ENCODE data around the gene TRIM46. TPM values are rescaled to one million over a fixed set of nuclear protein-coding genes. Genes with fewer than 3 reads are reported as not detected.

TRIM46 gene
- total and polyA plus RNA-seq, 2 experiments from 2014 or later = 2.1 to 3.4 TPM

DNA sequence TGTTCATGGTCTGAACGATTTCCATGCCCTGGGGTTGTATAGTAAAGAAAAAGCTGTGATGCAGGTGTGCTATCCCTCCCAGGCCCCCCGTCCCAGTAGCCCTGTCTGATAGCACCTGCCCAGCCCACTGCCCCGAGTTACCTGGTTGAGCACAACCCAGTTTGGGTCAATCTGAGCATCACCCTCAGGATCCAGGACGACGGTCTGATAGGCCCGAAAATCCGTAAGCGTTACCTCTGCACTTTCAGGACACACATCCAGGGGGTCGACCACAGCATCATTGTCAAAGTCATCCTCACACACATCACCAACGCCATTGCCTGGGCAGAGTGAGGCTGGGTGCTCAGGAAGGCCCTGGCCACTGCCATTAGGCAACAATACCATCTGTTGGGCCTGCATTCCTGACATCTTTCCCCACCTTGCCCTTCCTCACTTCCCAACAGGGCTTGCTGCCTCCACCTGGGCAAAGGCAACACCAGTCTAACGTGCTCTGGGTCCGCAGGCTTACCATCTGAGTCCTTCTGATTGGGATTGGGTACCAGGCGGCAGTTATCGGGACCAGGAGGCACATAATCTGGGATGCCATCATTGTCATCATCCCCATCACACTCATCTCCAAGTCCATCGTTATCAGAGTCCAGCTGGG is 24.4 kb downstream of the TRIM46 start:
- in situ Hi-C loops (cut with MboI) = no loop called here

GRCh38 chr1:155198547-155198906 is 24.9 kb downstream of the TRIM46 start:
- Histone ChIP-seq H3K36me3 (ENCODE audit: low read depth) (no peaks in the 10 kb centered on the region), H4K20me1 (ENCODE audit: insufficient read depth) (no peaks in the 10 kb centered on the region), H3K9me2 (ENCODE audit: insufficient read depth) (no peaks in the 10 kb centered on the region), H3K27me3 (replicated peaks; ENCODE audit: insufficient read depth) (no peaks in the 10 kb centered on the region), H3K9me3 (ENCODE audit: low read depth) (no peaks in the 10 kb centered on the region), H3K27ac (no peak overlapping the region), H2AFZ (no peak overlapping the region), H3K79me2 (ENCODE audit: insufficient read depth) (peaks cover 20% of the 10 kb centered on the region), H3F3A (ENCODE audit: insufficient read depth) (no peaks in the 10 kb centered on the region; the same call in 1 of the 2 replicates), H3K4me2 (ENCODE audit: unreplicated experiment) (no peak overlapping the region), H3K4me1 (ENCODE audit: insufficient read depth) (peaks cover 16% of the 10 kb centered on the region), H3K4me3 (no peak overlapping the region), H3K9ac (no peak overlapping the region)
- DNase-seq = no peak
- no peak for TF ChIP-seq EZH2phosphoT487 (IDR thresholded peaks at IDR 0.05; ENCODE audit: insufficient read depth, low read depth)
- TF ChIP-seq EZH2 (IDR thresholded peaks at IDR 0.05; ENCODE audit: insufficient read depth, poor library complexity, severe bottlenecking) = no peak
- in situ Hi-C loops (cut with MboI) = no loop called here
- WGBS, 2 experiments (ENCODE audit: low coverage in 1 of 2, low lambda C conversion rate in 2 of 2, missing lambda C conversion rate in 2 of 2) = 79 to 86% methylated on average over 3 of the region's 3 CpGs

More for the DNA sequence above, 24.4 kb downstream of the TRIM46 start:
- TF ChIP-seq EZH2 (IDR thresholded peaks at IDR 0.05; ENCODE audit: insufficient read depth, poor library complexity, severe bottlenecking) = no peak
- no peak for TF ChIP-seq EZH2phosphoT487 (IDR thresholded peaks at IDR 0.05; ENCODE audit: insufficient read depth, low read depth)
- Histone ChIP-seq H3K36me3 (ENCODE audit: low read depth) (no peaks in the 10 kb centered on the region), H3K4me3 (no peak overlapping the region), H3F3A (ENCODE audit: insufficient read depth) (no peaks in the 10 kb centered on the region; the same call in 1 of the 2 replicates), H3K79me2 (ENCODE audit: insufficient read depth) (peaks cover 20% of the 10 kb centered on the region), H2AFZ (no peak overlapping the region), H3K27me3 (replicated peaks; ENCODE audit: insufficient read depth) (no peaks in the 10 kb centered on the region), H3K4me1 (ENCODE audit: insufficient read depth) (peaks cover 16% of the 10 kb centered on the region), H4K20me1 (ENCODE audit: insufficient read depth) (no peaks in the 10 kb centered on the region), H3K27ac (no peak overlapping the region), H3K9ac (no peak overlapping the region), H3K9me3 (ENCODE audit: low read depth) (no peaks in the 10 kb centered on the region), H3K4me2 (ENCODE audit: unreplicated experiment) (no peak overlapping the region), H3K9me2 (ENCODE audit: insufficient read depth) (no peaks in the 10 kb centered on the region)
- no peak for DNase-seq
- 88 to 92% methylated on average over 15 of the region's 15 CpGs for WGBS, 2 experiments (ENCODE audit: low coverage in 1 of 2, low lambda C conversion rate in 2 of 2, missing lambda C conversion rate in 2 of 2)

DNA sequence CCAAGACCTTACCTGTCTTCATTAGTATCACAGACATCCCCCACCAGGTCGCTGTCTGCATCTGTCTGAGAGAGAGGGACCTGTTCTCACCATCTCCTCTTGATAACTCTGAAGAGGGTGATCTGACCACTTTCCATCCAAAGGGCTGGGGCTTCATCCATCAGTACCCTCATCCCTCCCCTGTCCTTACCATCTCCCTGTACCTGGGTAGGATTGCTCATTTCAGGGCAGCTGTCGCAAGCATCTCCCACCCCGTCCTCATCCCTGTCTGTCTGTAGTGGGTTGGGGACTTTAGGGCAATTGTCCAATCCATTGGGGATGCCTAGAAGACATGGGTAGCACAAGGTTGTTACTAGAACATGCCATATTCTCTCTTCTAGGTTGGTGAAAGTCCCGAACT is 26.1 kb downstream of the TRIM46 start:
- Histone ChIP-seq H3K4me3 (no peak overlapping the region), H3K36me3 (ENCODE audit: low read depth) (no peaks in the 10 kb centered on the region), H4K20me1 (ENCODE audit: insufficient read depth) (no peaks in the 10 kb centered on the region), H3K9ac (no peak overlapping the region), H3F3A (ENCODE audit: insufficient read depth) (no peaks in the 10 kb centered on the region), H2AFZ (no peak overlapping the region), H3K27ac (no peak overlapping the region), H3K9me2 (ENCODE audit: insufficient read depth) (no peaks in the 10 kb centered on the region), H3K4me1 (ENCODE audit: insufficient read depth) (peaks cover 11% of the 10 kb centered on the region), H3K9me3 (ENCODE audit: low read depth) (no peaks in the 10 kb centered on the region), H3K79me2 (ENCODE audit: insufficient read depth) (peaks cover 20% of the 10 kb centered on the region), H3K4me2 (ENCODE audit: unreplicated experiment) (no peak overlapping the region), H3K27me3 (replicated peaks; ENCODE audit: insufficient read depth) (no peaks in the 10 kb centered on the region)
- TF ChIP-seq EZH2phosphoT487 (IDR thresholded peaks at IDR 0.05; ENCODE audit: insufficient read depth, low read depth) (no peak), EZH2 (IDR thresholded peaks at IDR 0.05; ENCODE audit: insufficient read depth, poor library complexity, severe bottlenecking) (no peak)
- 63 to 68% methylated on average over 4 of the region's 4 CpGs for WGBS, 2 experiments (ENCODE audit: low coverage in 1 of 2, low lambda C conversion rate in 2 of 2, missing lambda C conversion rate in 2 of 2)
- no peak for DNase-seq
- in situ Hi-C loops (cut with MboI) = no loop called here

GRCh38 chr1:155200920-155201319 is 27.3 kb downstream of the TRIM46 start:
- Histone ChIP-seq H3F3A (ENCODE audit: insufficient read depth) (no peaks in the 10 kb centered on the region), H4K20me1 (ENCODE audit: insufficient read depth) (no peaks in the 10 kb centered on the region), H3K27me3 (replicated peaks; ENCODE audit: insufficient read depth) (no peaks in the 10 kb centered on the region), H3K9me2 (ENCODE audit: insufficient read depth) (no peaks in the 10 kb centered on the region), H3K4me3 (no peak overlapping the region), H3K79me2 (ENCODE audit: insufficient read depth) (peaks cover 13% of the 10 kb centered on the region), H3K36me3 (ENCODE audit: low read depth) (no peaks in the 10 kb centered on the region), H3K9ac (no peak overlapping the region), H2AFZ (no peak overlapping the region), H3K4me1 (ENCODE audit: insufficient read depth) (peaks cover 5% of the 10 kb centered on the region), H3K27ac (no peak overlapping the region), H3K9me3 (ENCODE audit: low read depth) (no peaks in the 10 kb centered on the region), H3K4me2 (ENCODE audit: unreplicated experiment) (no peak overlapping the region)
- in situ Hi-C loops (cut with MboI) = no loop called here
- TF ChIP-seq EZH2 (IDR thresholded peaks at IDR 0.05; ENCODE audit: insufficient read depth, poor library complexity, severe bottlenecking) (no peak), EZH2phosphoT487 (IDR thresholded peaks at IDR 0.05; ENCODE audit: insufficient read depth, low read depth) (no peak)
- WGBS, 2 experiments (ENCODE audit: low coverage in 1 of 2, low lambda C conversion rate in 2 of 2, missing lambda C conversion rate in 2 of 2) = 93 to 98% methylated on average over 5 of the region's 5 CpGs
- no peak for DNase-seq

Data from GM23248 (cell line).